ENCODE results near the gene CRB1. TPM values are rescaled to one million over a fixed set of nuclear protein-coding genes. Genes with fewer than 3 reads are reported as not detected.

The CRB1 gene
- polyA plus RNA-seq, 5 donors, result 0.25 to 0.52 (median 0.32) TPM

Other genes starting within 250 kb of the CRB1 start
- gene F13B, start 201.0 kb upstream of the CRB1 start, polyA plus RNA-seq (ENCODE audit: insufficient read depth in 1 of 5, insufficient read length in 5 of 5, low replicate concordance in 1 of 5), result under 1 TPM in 2 of 5 donors, not detected in 3; 0.19 to 0.59 TPM
- gene ASPM, start 121.6 kb upstream of the CRB1 start, polyA plus RNA-seq (ENCODE audit: insufficient read depth in 1 of 5, insufficient read length in 5 of 5, low replicate concordance in 1 of 5), result 10 to 100 TPM; 11.7 to 53.9 (median 25.1) TPM
- gene ZBTB41, start 67.0 kb upstream of the CRB1 start, polyA plus RNA-seq (ENCODE audit: insufficient read depth in 1 of 5, insufficient read length in 5 of 5, low replicate concordance in 1 of 5), result 10 to 100 TPM; 12.0 to 23.6 (median 19.9) TPM

Measured in right lung (tissue), 5 donors.